ENCODE data around the gene PAX5. TPM values are rescaled to one million over a fixed set of nuclear protein-coding genes. Genes with fewer than 3 reads are reported as not detected.
A peak's percentile ranks its signal among the peaks of the same experiment; 100 is the strongest.

PAX5 gene
- total and polyA plus RNA-seq, 2 of the 13 experiments (the other 11 are each of a cell fraction or from before 2014, with no cell fraction given), result not detected

DNA sequence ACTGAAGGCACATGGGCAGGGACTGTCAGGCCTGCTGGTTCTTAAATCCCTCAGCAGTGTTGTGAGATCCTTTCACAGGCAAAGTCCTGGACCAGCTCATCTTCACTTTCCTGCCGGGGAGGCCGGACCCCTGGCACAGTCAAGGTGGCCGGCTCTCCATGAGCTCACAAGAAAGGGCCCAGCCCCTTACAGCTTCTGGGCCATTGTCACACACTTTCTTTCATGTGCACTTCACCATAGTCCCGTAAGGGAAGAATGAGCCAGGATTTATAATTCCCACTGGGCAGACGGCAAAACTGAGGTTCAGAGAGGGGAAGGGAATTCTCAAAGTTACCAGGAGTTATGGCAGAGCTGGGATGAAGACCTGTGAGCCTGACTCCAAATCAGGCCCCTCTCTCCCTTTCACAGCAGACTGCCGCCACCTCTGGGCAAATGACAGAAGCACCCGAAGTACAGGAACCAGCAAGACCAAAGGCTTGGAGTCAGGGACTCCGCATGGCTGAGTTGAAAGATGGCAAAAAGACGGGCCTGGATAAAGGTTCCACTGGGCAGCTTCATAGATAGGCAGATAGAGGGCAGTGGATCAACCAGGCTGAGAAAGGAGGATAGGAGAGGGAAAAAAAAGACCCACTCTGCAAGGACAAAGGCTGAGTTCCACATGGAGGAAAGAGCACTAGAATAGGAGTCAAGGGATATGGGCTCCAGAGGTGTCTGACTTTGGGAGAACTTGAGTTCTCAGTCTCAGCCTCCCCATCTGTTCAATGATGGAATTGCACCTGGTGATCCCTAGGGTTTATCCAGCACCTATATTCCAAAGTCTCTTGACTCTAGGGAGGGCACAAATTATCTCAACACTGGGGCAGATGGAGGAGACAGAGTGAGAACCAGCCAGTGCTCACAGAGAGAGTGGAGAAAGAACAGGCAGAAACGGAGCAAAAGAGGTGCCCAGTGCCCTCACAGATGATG is 128.7 kb downstream of the PAX5 start:
- ChIA-PET POLR2A (no interaction called here), CTCF (ENCODE audit: low intra/inter-chr PET ratio, low total read pairs) (no interaction called here)
- no TSS peak for BruUV-seq (replicated peaks)
- Histone ChIP-seq H4K20me1 (ENCODE audit: insufficient read depth, low read length) (no peaks in the 10 kb centered on the region), H3K27ac (ENCODE audit: extremely low read length, insufficient read depth, low read length) (no peak overlapping the region), H2AFZ (ENCODE audit: low read length) (no peak overlapping the region), H3K79me2 (ENCODE audit: insufficient read depth, low read length) (no peaks in the 10 kb centered on the region), H3K9me3 (ENCODE audit: low read length) (no peaks in the 10 kb centered on the region), H3K36me3 (replicated peaks in 1 of 2; ENCODE audit: control insufficient read depth in 1 of 2, insufficient read depth in 2 of 2, low read length in 2 of 2) (no peaks in the 10 kb centered on the region), H3K27me3 (ENCODE audit: control insufficient read depth in 1 of 2, insufficient read depth in 2 of 2, low read length in 2 of 2) (peaks cover 2 to 4% of the 10 kb centered on the region in 2 experiments; a peak in 2 of 5 replicates), H3K4me3 (replicated peaks in 1 of 3; ENCODE audit: insufficient read depth in 1 of 3, low read depth in 2 of 3, low read length in 3 of 3) (no peak overlapping the region), H3K9ac (ENCODE audit: insufficient read depth, low read depth, low read length) (no peak overlapping the region), H3K4me2 (ENCODE audit: low read depth, low read length) (no peak overlapping the region), H3K4me1 (ENCODE audit: insufficient read depth, low read length) (no peaks in the 10 kb centered on the region)
- peak; percentile 75 for ATAC-seq
- intact Hi-C loops (cut with micrococcal nuclease; ENCODE audit: unreplicated experiment), result no loop called here
- TF ChIP-seq ZNF207 (IDR thresholded peaks at IDR 0.05; ENCODE audit: borderline replicate concordance) (no peak), FOXP1 (IDR thresholded peaks at IDR 0.05) (no peak), FOXP1 (CRISPR knock-in tag; IDR thresholded peaks at IDR 0.05) (no peak), ZNF670 (CRISPR knock-in tag; IDR thresholded peaks at IDR 0.05; ENCODE audit: borderline replicate concordance) (no peak), ZNF124 (CRISPR knock-in tag; IDR thresholded peaks at IDR 0.05) (no peak), SMAD9 (CRISPR knock-in tag; IDR thresholded peaks at IDR 0.05) (no peak), STAG1 (CRISPR knock-in tag; IDR thresholded peaks at IDR 0.05) (peak; percentile 52), ZNF549 (CRISPR knock-in tag; IDR thresholded peaks at IDR 0.05) (no peak), ZMYM4 (CRISPR knock-in tag; IDR thresholded peaks at IDR 0.05) (no peak), RFX5 (IDR thresholded peaks at IDR 0.05; ENCODE audit: low read depth, low read length) (no peak), CENPT (CRISPR knock-in tag; IDR thresholded peaks at IDR 0.05; ENCODE audit: low read depth) (no peak), ZSCAN20 (CRISPR knock-in tag; IDR thresholded peaks at IDR 0.05; ENCODE audit: borderline replicate concordance) (no peak)
- TF ChIP-seq, protein P1, sequence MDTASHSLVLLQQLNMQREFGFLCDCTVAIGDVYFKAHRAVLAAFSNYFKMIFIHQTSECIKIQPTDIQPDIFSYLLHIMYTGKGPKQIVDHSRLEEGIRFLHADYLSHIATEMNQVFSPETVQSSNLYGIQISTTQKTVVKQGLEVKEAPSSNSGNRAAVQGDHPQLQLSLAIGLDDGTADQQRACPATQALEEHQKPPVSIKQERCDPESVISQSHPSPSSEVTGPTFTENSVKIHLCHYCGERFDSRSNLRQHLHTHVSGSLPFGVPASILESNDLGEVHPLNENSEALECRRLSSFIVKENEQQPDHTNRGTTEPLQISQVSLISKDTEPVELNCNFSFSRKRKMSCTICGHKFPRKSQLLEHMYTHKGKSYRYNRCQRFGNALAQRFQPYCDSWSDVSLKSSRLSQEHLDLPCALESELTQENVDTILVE (CRISPR knock-in tag; IDR thresholded peaks at IDR 0.05), result no peak
- TF ChIP-seq, protein P2, sequence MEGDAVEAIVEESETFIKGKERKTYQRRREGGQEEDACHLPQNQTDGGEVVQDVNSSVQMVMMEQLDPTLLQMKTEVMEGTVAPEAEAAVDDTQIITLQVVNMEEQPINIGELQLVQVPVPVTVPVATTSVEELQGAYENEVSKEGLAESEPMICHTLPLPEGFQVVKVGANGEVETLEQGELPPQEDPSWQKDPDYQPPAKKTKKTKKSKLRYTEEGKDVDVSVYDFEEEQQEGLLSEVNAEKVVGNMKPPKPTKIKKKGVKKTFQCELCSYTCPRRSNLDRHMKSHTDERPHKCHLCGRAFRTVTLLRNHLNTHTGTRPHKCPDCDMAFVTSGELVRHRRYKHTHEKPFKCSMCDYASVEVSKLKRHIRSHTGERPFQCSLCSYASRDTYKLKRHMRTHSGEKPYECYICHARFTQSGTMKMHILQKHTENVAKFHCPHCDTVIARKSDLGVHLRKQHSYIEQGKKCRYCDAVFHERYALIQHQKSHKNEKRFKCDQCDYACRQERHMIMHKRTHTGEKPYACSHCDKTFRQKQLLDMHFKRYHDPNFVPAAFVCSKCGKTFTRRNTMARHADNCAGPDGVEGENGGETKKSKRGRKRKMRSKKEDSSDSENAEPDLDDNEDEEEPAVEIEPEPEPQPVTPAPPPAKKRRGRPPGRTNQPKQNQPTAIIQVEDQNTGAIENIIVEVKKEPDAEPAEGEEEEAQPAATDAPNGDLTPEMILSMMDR (CRISPR knock-in tag; IDR thresholded peaks at IDR 0.05), result peak; percentile 48
- WGBS (ENCODE audit: low lambda C conversion rate), result 30% methylated on average over 7 of the region's 10 CpGs
- FAIRE-seq, result no peak
- DNase-seq (ENCODE audit: low spot score), result peak; percentile 12
- in situ Hi-C loops (cut with HindIII; ENCODE audit: extremely low pct_ligation_motif_present, low pct_unique_long_range_greater_than_20kb), result no loop called here

Measured in HepG2 (cell line).